GM12874 (cell line): Measurements from ENCODE around the gene RPL10.

ENCODE experiments used
- TF ChIP-seq, protein P1 (sequence below): IDR thresholded peaks from 2 replicates; pipeline ENCODE4 v1.5.1; 2011; ENCODE audit warnings: low read depth, mild to moderate bottlenecking, control low read depth, low read length, moderate library complexity; ENCODE audit not compliant: insufficient read depth

Gene RPL10

DNA sequence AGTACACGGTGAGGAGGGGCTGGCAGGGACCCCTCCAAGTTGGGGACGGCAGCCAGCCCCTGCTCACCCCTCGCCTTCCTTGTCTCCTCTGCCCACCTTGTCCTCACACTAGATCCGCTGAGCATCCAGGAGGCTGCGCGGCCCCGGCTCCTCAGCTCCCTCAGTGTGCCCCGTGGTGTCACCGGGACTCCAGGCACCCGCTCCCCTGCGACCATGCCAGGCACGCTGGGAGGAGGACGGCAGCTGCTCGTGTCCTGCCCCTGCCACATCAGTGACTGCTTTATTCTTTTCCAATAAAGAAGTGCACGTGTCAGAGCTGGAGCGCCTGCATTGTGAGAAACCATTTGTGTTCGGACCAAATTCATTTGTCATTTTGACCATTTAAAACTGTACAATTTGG is 52.1 kb downstream of the RPL10 start:
- TF ChIP-seq, protein P1, sequence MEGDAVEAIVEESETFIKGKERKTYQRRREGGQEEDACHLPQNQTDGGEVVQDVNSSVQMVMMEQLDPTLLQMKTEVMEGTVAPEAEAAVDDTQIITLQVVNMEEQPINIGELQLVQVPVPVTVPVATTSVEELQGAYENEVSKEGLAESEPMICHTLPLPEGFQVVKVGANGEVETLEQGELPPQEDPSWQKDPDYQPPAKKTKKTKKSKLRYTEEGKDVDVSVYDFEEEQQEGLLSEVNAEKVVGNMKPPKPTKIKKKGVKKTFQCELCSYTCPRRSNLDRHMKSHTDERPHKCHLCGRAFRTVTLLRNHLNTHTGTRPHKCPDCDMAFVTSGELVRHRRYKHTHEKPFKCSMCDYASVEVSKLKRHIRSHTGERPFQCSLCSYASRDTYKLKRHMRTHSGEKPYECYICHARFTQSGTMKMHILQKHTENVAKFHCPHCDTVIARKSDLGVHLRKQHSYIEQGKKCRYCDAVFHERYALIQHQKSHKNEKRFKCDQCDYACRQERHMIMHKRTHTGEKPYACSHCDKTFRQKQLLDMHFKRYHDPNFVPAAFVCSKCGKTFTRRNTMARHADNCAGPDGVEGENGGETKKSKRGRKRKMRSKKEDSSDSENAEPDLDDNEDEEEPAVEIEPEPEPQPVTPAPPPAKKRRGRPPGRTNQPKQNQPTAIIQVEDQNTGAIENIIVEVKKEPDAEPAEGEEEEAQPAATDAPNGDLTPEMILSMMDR = no peak
